DOHH2 (cell line): ENCODE measurements around the gene GATAD2B.
"Not testable (repeated sequence)": the region's sequence is repeated elsewhere in the genome, so short reads cannot be mapped to it uniquely, and the experiment has no call there.

Experiments used
- H3F3A ChIP-seq: fragments of 200-600 bp; sonication (generic), shearing (Covaris generic); 2 replicates; pipeline ENCODE4 v1.6.0; 2016; ENCODE audit warnings: antibody characterized with exemption, mild to moderate bottlenecking; ENCODE audit not compliant: control insufficient read depth, insufficient read depth
- H3K27ac ChIP-seq: fragments of 200-600 bp; sonication (generic); 2 replicates; pipeline ENCODE4 v1.5.1; 2014; ENCODE audit warnings: low read depth, mild to moderate bottlenecking, low read length, moderate library complexity
- H3K27me3 ChIP-seq: fragments of 200-600 bp; sonication (generic); 2 replicates; pipeline ENCODE4 v1.6.1; 2014; ENCODE audit warnings: mild to moderate bottlenecking, low read length, mixed read lengths; ENCODE audit not compliant: control insufficient read depth
- H3K36me3 ChIP-seq: fragments of 200-600 bp; sonication (generic); 2 replicates; pipeline ENCODE4 v1.6.1; 2014; ENCODE audit warnings: mild to moderate bottlenecking, low read length, moderate library complexity, mixed read lengths; ENCODE audit not compliant: control insufficient read depth
- H3K4me1 ChIP-seq: fragments of 200-600 bp; sonication (generic); 2 replicates; pipeline ENCODE4 v1.6.1; 2014; ENCODE audit warnings: mild to moderate bottlenecking, low read length, mixed read lengths; ENCODE audit not compliant: control insufficient read depth
- H3K4me2 ChIP-seq: fragments of 200-600 bp; sonication (generic); 2 replicates; pipeline ENCODE4 v1.6.0; 2014; ENCODE audit warnings: mild to moderate bottlenecking, low read length, moderate library complexity
- H3K4me3 ChIP-seq: fragments of 200-600 bp; sonication (generic); 2 replicates; pipeline ENCODE4 v1.5.1; 2014; ENCODE audit warnings: mild to moderate bottlenecking, low read length, mixed read lengths
- H3K79me2 ChIP-seq: fragments of 200-600 bp; sonication (generic); 2 replicates; pipeline ENCODE4 v1.6.1; 2014; ENCODE audit warnings: mild to moderate bottlenecking, low read length, mixed read lengths; ENCODE audit not compliant: control insufficient read depth
- H3K9me2 ChIP-seq: fragments of 200-600 bp; sonication (generic); replicated peaks from 2 replicates; pipeline ENCODE4 v1.6.1; 2014; ENCODE audit warnings: mild to moderate bottlenecking, low read length, mixed read lengths; ENCODE audit not compliant: control insufficient read depth
- H3K9me3 ChIP-seq: fragments of 200-600 bp; sonication (generic); 2 replicates; pipeline ENCODE4 v1.6.1; 2014; ENCODE audit warnings: antibody characterized with exemption, low read length, mixed read lengths; ENCODE audit not compliant: control insufficient read depth, insufficient read depth
- H4K20me1 ChIP-seq: fragments of 200-600 bp; sonication (generic); 2 replicates; pipeline ENCODE4 v1.6.0; 2014; ENCODE audit warnings: low read depth, mild to moderate bottlenecking, antibody characterized with exemption, low read length, moderate library complexity; ENCODE audit not compliant: control insufficient read depth, insufficient read depth
- CTCF ChIP-seq: fragments of 200-600 bp; sonication (generic); IDR thresholded peaks from one replicate; pipeline ENCODE4 v1.5.1; 2014; ENCODE audit warnings: antibody characterized with exemption, mild to moderate bottlenecking, low read depth, low read length; ENCODE audit not compliant: poor library complexity, severe bottlenecking
- EZH2phosphoT487 ChIP-seq: fragments of 200-600 bp; sonication (generic); IDR thresholded peaks from 2 replicates; pipeline ENCODE4 v1.6.1; 2017; ENCODE audit warnings: borderline replicate concordance, mild to moderate bottlenecking, antibody characterized with exemption, low read length, moderate library complexity, mixed read lengths

Gene GATAD2B

GRCh38 chr1:153768316-153769181 is 154.2 kb downstream of the GATAD2B start:
- Histone ChIP-seq H3K4me3 (no peak overlapping the region), H3K27me3 (no peaks in the 10 kb centered on the region), H3K36me3 (peaks cover 72% of the 10 kb centered on the region), H3K4me1 (peaks cover 21% of the 10 kb centered on the region), H4K20me1 (no peaks in the 10 kb centered on the region), H3K9me3 (no peaks in the 10 kb centered on the region), H3K79me2 (no peaks in the 10 kb centered on the region), H3K9me2 (no peaks in the 10 kb centered on the region), H3K4me2 (no peak overlapping the region), H3K27ac (no peak overlapping the region), H3F3A (peaks cover 3% of the 10 kb centered on the region; the same call in 1 of the 2 replicates)
- TF ChIP-seq CTCF (no peak), EZH2phosphoT487 (no peak)

DNA sequence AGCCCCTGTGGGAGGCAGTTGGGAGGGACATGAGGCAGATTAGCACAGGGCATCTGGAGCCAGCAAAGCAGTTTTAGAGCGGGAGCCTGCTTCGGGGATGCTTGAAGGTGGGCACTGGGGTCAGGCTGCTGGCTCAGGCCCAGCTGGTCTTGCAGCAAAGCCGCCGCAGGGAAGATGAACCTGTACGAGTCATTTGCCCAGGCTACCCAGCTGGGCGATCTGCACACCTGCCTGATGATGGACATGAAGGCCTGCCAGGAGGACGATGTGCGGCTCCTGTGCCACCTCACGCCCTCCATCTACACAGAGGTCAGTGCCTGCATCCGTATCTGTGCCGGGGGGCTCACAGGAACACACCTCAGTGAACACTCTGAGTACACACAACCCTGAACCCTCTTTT is 155.3 kb downstream of the GATAD2B start:
- Histone ChIP-seq H3K4me3 (no peak overlapping the region), H3K36me3 (peaks cover 72% of the 10 kb centered on the region), H3K9me3 (no peaks in the 10 kb centered on the region), H4K20me1 (no peaks in the 10 kb centered on the region), H3K4me1 (peaks cover 21% of the 10 kb centered on the region), H3K27ac (no peak overlapping the region), H3F3A (no peaks in the 10 kb centered on the region), H3K4me2 (no peak overlapping the region), H3K27me3 (no peaks in the 10 kb centered on the region), H3K9me2 (no peaks in the 10 kb centered on the region), H3K79me2 (no peaks in the 10 kb centered on the region)
- TF ChIP-seq CTCF (no peak), EZH2phosphoT487 (no peak)

DNA sequence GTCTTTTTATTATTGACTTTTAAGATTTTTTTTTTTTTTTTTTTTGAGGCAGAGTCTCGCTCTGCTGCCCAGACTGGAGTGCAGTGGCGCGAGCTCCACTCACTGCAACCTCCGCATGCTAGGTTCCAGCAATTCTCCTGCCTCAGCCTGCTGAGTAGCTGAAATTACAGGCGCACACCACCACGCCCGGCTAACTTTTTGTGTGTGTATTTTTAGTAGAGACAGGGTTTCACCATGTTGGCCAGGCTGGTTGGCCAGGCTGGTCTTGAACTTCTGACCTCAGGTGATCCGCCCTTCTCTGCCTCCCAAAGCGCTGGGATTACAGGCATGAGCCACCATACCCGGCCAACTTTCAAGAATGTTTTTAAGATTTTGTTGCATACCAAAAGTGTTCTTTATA is 156.1 kb downstream of the GATAD2B start:
- not testable (repeated sequence) for H3K27ac ChIP-seq, H3K79me2 ChIP-seq, H3K27me3 ChIP-seq, H3F3A ChIP-seq, H3K9me2 ChIP-seq, H3K9me3 ChIP-seq, H4K20me1 ChIP-seq, H3K4me3 ChIP-seq, H3K4me2 ChIP-seq
- Histone ChIP-seq H3K36me3 (peaks cover 67% of the 10 kb centered on the region), H3K4me1 (peaks cover 20% of the 10 kb centered on the region)

DNA sequence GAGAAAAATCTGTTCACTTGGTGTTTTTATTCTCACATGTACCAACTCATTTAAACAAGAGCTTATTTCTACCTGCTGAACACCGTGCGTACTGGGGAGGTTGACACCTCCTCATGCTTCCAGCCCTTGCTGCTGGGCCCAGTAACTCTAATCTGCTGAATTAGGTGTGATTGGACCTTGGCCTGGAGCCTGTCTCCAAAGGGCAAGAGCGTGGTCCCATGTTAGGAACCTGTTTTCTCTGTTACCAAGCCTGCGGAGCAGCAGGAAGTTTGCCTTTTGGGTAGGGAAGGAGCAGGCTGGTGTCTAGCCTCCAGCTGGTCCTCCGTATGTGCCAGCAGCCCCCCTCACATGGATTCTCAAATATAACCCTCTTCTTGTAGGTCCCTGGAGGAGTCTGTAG is 158.5 kb downstream of the GATAD2B start:
- Histone ChIP-seq H3K9me3 (no peaks in the 10 kb centered on the region), H3K27me3 (no peaks in the 10 kb centered on the region), H3K4me3 (no peak overlapping the region), H3K36me3 (peaks cover 60% of the 10 kb centered on the region), H4K20me1 (no peaks in the 10 kb centered on the region), H3F3A (no peaks in the 10 kb centered on the region), H3K9me2 (no peaks in the 10 kb centered on the region), H3K4me1 (no peaks in the 10 kb centered on the region), H3K4me2 (no peak overlapping the region), H3K79me2 (no peaks in the 10 kb centered on the region), H3K27ac (no peak overlapping the region)
- no peak for TF ChIP-seq CTCF
